Measurements from ENCODE around the gene RALY.

The RALY gene

GRCh38 chr20:34052414-34052813 lies 58.7 kb downstream of the RALY start:
- DNase-seq, result no peak

- DNase-seq, result no peak
Measured at GRCh38 chr20:34055290-34055689, 61.6 kb downstream of the RALY start.

GRCh38 chr20:34058831-34059230 lies 65.1 kb downstream of the RALY start:
- no peak for DNase-seq

- DNase-seq, result no peak
Measured at GRCh38 chr20:34060970-34061369, 67.3 kb downstream of the RALY start.

- DNase-seq, result no peak
Measured at GRCh38 chr20:34061695-34062094, 68.0 kb downstream of the RALY start.

- no peak for DNase-seq
Measured at GRCh38 chr20:34062570-34063482, 69.1 kb downstream of the RALY start.

- no peak for DNase-seq
Measured at GRCh38 chr20:34064286-34064685, 70.6 kb downstream of the RALY start.

GRCh38 chr20:34065260-34065659 lies 71.5 kb downstream of the RALY start:
- DNase-seq, result no peak

GRCh38 chr20:34066476-34067090 lies 72.9 kb downstream of the RALY start:
- DNase-seq, result no peak

- no peak for DNase-seq
Measured at GRCh38 chr20:34068001-34068400, 74.3 kb downstream of the RALY start.

- peak; percentile 5 for DNase-seq
Measured at GRCh38 chr20:34069341-34070078, 75.8 kb downstream of the RALY start.

GRCh38 chr20:34070079-34070439 lies 76.3 kb downstream of the RALY start:
- no peak for DNase-seq

- DNase-seq, result no peak
Measured at GRCh38 chr20:34070859-34071258, 77.1 kb downstream of the RALY start.

- no peak for DNase-seq
Measured at GRCh38 chr20:34072076-34072475, 78.4 kb downstream of the RALY start.

GRCh38 chr20:34072778-34073177 lies 79.1 kb downstream of the RALY start:
- DNase-seq, result no peak

- no peak for DNase-seq
Measured at GRCh38 chr20:34074101-34074760, 80.5 kb downstream of the RALY start.

- DNase-seq, result no peak
Measured at GRCh38 chr20:34075647-34076046, 81.9 kb downstream of the RALY start.

GRCh38 chr20:34076952-34077351 lies 83.2 kb downstream of the RALY start:
- no peak for DNase-seq

GRCh38 chr20:34078540-34078939 lies 84.8 kb downstream of the RALY start:
- no peak for DNase-seq

- no peak for DNase-seq
Measured at GRCh38 chr20:34079818-34080217, 86.1 kb downstream of the RALY start.

- DNase-seq, result no peak
Measured at GRCh38 chr20:34082232-34082887, 88.6 kb downstream of the RALY start.

GRCh38 chr20:34083137-34083536 lies 89.4 kb downstream of the RALY start:
- DNase-seq, result peak; percentile 28

GRCh38 chr20:34083781-34084180 lies 90.1 kb downstream of the RALY start:
- DNase-seq, result no peak

Data from NCI-H187 treated with DMSO at 0.1 percent for 48 hours (cell line).